Lower leg skin (tissue), 4 donors: Measurements from ENCODE around the gene ITGA7. TPM values are rescaled to one million over a fixed set of nuclear protein-coding genes. Genes with fewer than 3 reads are reported as not detected.

Experiments used
- DNase-seq, 2 donors: peaks; one replicate each; pipeline ENCODE4 v3.0.0-alpha.2; 2019; ENCODE audit warnings: low spot score in 2 of 2
- H3K4me3 ChIP-seq: fragments of 200-600 bp; sonication (generic); 2 replicates; pipeline ENCODE4 v1.5.1; 2017; ENCODE audit warnings: mild to moderate bottlenecking, low read depth; ENCODE audit not compliant: poor library complexity, severe bottlenecking
- POLR2A ChIP-seq, 2 donors: fragments of 450-650 bp; IDR thresholded peaks; one replicate each; pipeline ENCODE4 v1.6.1; 2016 to 2017; ENCODE audit warnings: antibody characterized with exemption in 2 of 2, mild to moderate bottlenecking in 1 of 2, moderate library complexity in 1 of 2
- WGBS, 2 donors: methylation state at CpG; one replicate each; pipeline ENCODE4 v1.1.5; 2018; 5-methylcytosine and 5-hydroxymethylcytosine counted together
- intact Hi-C: fragments of 100-400 bp; cut with DNase I; formaldehyde crosslinking; loops from one replicate; pipeline ENCODE4 v1.15.0; 2023; ENCODE audit warnings: low total_unique reads
- total RNA-seq, 4 donors: library from RNA; depleted of rRNA; stranded (reverse); fragments of >200 nt; gene quantifications; one replicate each; pipeline ENCODE4 v1.1.0, GENCODE V29; 2016
- TF ChIP-seq, protein P1 (sequence below), 3 donors: fragments of 450-650 bp; IDR thresholded peaks; one replicate each; pipeline ENCODE4 v1.5.1; 2016; ENCODE audit warnings: antibody characterized with exemption in 3 of 3, mild to moderate bottlenecking in 3 of 3, moderate library complexity in 2 of 3

The ITGA7 gene
- total RNA-seq, 4 donors from 2014 or later, result 11.0 to 20.9 (median 12.8) TPM

DNA sequence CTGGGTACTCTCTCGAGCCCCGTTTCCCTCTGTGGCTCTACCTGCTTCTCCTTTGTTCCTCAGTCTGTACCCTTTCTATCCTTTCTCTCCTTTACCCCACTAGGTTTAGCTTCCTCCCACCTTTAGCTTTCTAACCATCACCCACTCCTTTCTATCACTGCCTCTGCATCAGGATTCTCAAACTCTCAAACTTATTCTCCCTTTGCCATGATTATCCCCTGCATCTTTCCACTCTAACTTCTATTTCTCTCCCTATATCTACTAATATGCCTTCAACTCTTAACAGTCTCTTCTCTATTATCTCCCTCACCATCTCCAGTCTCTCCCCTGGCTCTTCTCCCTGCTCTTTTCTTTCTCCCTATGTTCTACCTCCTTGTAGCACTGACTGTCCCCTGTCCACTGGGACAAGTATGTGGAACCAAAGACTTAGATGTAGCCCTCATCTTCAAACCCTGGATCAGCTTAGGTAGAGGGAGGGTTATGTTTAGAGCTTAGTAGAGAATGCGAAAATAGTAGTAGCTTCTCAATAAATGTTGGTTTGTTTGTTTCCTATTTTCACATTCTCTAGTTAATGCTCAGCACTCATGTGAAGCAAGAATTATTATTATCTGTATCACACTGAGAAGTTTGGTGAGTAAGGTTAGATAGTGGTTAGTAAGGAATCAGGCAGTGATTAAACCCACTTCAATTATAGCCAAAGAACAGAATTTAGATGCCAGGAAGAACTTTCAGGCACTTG is 38.6 kb upstream of the ITGA7 start:
- H3K4me3 ChIP-seq, result no peak overlapping the region
- intact Hi-C loops, result no loop called here
- WGBS, 2 donors, result 49 to 51% methylated on average over 3 of the region's 3 CpGs
- DNase-seq, result no peak
- no peak for TF ChIP-seq POLR2A (IDR thresholded peaks at IDR 0.05)
- TF ChIP-seq, protein P1, sequence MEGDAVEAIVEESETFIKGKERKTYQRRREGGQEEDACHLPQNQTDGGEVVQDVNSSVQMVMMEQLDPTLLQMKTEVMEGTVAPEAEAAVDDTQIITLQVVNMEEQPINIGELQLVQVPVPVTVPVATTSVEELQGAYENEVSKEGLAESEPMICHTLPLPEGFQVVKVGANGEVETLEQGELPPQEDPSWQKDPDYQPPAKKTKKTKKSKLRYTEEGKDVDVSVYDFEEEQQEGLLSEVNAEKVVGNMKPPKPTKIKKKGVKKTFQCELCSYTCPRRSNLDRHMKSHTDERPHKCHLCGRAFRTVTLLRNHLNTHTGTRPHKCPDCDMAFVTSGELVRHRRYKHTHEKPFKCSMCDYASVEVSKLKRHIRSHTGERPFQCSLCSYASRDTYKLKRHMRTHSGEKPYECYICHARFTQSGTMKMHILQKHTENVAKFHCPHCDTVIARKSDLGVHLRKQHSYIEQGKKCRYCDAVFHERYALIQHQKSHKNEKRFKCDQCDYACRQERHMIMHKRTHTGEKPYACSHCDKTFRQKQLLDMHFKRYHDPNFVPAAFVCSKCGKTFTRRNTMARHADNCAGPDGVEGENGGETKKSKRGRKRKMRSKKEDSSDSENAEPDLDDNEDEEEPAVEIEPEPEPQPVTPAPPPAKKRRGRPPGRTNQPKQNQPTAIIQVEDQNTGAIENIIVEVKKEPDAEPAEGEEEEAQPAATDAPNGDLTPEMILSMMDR (IDR thresholded peaks at IDR 0.05), result no peak

DNA sequence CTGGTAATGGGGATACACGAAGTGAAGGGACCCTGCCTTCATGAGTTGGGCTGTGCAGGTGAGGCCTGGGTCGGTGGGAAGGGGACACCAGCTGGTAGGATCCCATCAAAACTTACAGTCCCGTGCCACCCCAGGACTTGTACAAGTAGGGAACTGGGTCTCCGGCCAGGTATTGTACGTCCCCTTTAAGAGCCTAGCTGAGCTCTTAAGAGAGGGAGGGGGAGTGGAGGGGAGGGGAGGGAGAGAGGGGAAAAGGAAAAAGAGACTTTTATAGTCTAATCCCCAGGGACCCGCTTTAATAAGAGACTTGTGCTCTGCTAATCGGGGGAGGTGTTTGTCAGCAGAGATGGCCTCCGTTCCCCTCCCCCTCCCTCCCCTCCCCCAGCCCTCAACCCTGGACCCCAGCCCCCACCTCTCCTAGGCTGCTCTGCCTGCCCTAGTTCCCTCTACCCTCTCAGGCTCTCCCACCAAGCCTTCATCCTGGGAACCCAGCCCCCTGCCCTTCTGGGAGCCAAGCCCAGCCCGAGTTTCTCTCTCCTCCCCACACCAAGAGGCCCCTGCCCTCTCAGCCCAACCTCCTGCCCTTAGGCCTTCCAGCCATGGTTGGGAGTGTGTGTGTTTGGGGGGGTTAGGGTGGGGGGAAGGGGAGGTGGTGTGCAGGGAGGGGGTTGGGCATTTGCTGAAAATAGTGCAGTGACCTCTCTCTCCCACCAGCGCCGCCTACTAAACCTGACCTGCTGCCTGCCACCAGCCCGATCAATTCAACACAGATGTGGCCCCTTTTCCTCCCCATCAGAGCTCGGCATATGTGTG is 37.9 kb upstream of the ITGA7 start:
- intact Hi-C loops, result no loop called here
- DNase-seq, result no peak
- 19 to 29% methylated on average over 13 of the region's 13 CpGs for WGBS, 2 donors
- no peak overlapping the region for H3K4me3 ChIP-seq
- TF ChIP-seq, protein P1 (IDR thresholded peaks at IDR 0.05), result no peak
- no peak for TF ChIP-seq POLR2A (IDR thresholded peaks at IDR 0.05)

DNA sequence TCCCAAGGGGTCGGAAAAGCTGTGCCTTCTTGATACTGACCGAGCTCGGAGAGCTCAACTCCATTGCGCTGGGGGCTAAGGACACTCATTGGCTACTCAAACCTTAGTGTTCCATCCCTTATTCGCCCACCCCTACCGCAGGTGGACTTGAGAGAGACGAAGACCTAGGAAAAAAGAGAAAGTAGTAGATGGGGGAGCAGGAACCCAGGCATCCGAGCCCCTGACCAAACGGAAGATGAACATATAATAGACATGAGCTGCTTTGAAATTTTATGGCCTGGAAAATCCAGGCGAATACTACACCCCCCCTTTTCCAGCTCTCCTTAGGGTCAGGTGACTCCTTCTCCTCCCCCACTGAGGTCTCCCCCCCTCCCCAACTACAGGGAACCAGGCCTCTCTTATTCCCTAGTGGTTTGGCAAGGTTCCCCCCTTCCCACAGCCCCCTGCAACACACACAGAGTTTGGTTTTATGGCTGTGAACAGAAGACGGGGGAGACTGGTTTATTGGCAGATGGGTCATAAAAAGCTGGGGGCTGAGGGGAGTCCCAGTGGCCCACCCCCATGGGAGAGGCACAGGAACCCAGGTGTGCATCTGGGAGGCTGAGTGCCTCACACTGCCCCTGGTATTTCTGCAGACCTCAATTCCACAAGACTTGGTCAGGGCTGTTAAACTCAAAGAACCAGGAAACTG is 36.8 kb upstream of the ITGA7 start:
- intact Hi-C loops, result no loop called here
- 28 to 31% methylated on average over 11 of the region's 11 CpGs for WGBS, 2 donors
- DNase-seq, result no peak
- H3K4me3 ChIP-seq, result no peak overlapping the region
- TF ChIP-seq POLR2A (IDR thresholded peaks at IDR 0.05), result no peak
- TF ChIP-seq, protein P1 (IDR thresholded peaks at IDR 0.05), result no peak

DNA sequence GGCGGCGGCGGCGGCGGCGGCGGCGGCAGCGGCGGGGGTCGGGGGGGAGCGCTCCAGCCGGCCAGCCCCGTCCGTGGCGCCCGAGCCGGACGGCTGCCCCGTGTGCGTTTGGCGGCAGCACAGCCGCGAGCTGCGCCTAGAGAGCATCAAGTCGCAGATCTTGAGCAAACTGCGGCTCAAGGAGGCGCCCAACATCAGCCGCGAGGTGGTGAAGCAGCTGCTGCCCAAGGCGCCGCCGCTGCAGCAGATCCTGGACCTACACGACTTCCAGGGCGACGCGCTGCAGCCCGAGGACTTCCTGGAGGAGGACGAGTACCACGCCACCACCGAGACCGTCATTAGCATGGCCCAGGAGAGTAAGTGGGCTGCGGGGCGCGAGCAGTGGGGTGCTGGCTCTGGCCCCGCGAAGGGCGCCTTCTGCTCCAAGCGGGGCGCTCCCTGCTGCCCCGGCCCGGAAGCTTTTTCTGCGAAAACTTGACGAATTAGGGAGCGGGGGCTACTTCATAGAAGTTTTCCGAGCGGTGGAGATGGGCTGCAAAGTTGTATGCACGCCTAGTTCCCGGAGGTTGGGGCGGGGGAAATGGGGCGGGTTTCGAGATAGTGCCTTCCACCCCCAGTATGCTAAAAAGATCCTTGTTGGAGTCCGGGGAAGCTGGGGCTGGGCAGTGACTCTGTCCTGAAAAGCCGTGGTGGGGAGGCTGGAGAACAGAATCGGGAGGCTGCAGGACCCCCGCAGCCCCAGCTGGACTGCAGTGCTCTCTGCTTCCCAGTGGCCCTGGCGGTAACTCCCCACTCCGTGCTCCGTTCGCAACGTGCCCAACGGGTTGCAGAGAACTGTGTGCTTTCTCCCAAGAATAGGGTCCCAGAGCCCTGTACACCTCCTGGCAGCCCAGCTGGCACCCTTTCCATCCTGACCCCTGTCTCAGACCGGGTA is 36.0 kb upstream of the ITGA7 start:
- WGBS, 2 donors, result 3% methylated on average over 31 to 37 of the region's 73 CpGs
- peak in 1 of 2 donors; percentile 88 for DNase-seq
- intact Hi-C loops, result no loop called here
- no peak for TF ChIP-seq POLR2A (IDR thresholded peaks at IDR 0.05)
- TF ChIP-seq, protein P1 (IDR thresholded peaks at IDR 0.05), result no peak
- peak overlapping the region; percentile 44 for H3K4me3 ChIP-seq
